ENCODE data around the gene SGPP1. TPM values are rescaled to one million over a fixed set of nuclear protein-coding genes. Genes with fewer than 3 reads are reported as not detected.

SGPP1 gene
- total and polyA plus RNA-seq, 10 of the 15 experiments (the other 5 are each of a cell fraction or from before 2014, with no cell fraction given) = 3.5 to 37.7 (median 25.5) TPM

DNA sequence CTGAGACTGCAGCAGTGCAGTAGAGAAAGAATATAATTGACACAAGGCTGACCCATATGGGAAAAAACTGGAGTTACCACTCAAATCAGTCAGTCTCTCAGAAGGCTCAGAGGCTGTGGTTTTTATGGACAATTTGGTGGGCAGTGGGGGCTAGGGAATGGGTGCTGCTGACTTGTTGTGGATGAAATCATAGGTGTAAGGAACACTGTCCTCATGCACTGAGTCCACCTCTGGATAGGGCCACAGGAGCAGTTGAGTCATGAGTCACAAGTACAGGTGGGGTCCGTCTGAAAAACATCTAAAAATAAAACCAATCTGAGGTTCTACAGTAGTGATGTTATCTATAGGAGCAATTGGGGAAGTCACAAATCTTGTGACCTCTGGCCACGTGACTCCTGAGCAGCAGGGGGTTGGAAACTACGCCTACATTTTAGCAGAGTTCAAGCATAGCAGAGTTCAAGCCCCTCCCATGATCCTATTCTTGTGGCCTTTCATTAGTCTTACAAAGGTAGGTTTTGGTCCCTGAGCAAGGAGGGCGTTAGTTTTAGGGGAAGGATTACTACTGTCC lies 18.1 kb upstream of the SGPP1 start (continued):
- TF ChIP-seq, protein P1, sequence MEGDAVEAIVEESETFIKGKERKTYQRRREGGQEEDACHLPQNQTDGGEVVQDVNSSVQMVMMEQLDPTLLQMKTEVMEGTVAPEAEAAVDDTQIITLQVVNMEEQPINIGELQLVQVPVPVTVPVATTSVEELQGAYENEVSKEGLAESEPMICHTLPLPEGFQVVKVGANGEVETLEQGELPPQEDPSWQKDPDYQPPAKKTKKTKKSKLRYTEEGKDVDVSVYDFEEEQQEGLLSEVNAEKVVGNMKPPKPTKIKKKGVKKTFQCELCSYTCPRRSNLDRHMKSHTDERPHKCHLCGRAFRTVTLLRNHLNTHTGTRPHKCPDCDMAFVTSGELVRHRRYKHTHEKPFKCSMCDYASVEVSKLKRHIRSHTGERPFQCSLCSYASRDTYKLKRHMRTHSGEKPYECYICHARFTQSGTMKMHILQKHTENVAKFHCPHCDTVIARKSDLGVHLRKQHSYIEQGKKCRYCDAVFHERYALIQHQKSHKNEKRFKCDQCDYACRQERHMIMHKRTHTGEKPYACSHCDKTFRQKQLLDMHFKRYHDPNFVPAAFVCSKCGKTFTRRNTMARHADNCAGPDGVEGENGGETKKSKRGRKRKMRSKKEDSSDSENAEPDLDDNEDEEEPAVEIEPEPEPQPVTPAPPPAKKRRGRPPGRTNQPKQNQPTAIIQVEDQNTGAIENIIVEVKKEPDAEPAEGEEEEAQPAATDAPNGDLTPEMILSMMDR (IDR thresholded peaks at IDR 0.05 in 2 of 3, conservative IDR thresholded peaks at IDR 0.05 in 1 of 3; ENCODE audit: control insufficient read depth in 2 of 3, extremely low read depth in 1 of 3, insufficient read depth in 1 of 3, low read depth in 3 of 3, low read length in 3 of 3) = peak in 2 of 3 experiments; percentile 8 to 9; a peak in 1 of 6 replicates
- TF ChIP-seq NFYB (IDR thresholded peaks at IDR 0.05; ENCODE audit: insufficient read depth, low read depth, low read length) (no peak), ZNF217 (IDR thresholded peaks at IDR 0.05) (no peak), LARP7 (IDR thresholded peaks at IDR 0.05) (no peak), BMI1 (IDR thresholded peaks at IDR 0.05; ENCODE audit: borderline replicate concordance) (no peak), ZNF24 (IDR thresholded peaks at IDR 0.05) (no peak), FOXM1 (IDR thresholded peaks at IDR 0.05; ENCODE audit: low read depth, low read length) (no peak), SMAD5 (IDR thresholded peaks at IDR 0.05; ENCODE audit: low read depth) (no peak), KDM1A (IDR thresholded peaks at IDR 0.05; ENCODE audit: borderline replicate concordance) (no peak), STAT1 (conservative IDR thresholded peaks at IDR 0.05) (no peak), RAD51 (IDR thresholded peaks at IDR 0.05) (peak; percentile 99), ZZZ3 (IDR thresholded peaks at IDR 0.05; ENCODE audit: control insufficient read depth, insufficient read length, low read depth) (no peak), POLR2AphosphoS5 (IDR thresholded peaks at IDR 0.05; ENCODE audit: low read length) (no peak), KAT2A (conservative IDR thresholded peaks at IDR 0.05; ENCODE audit: control insufficient read depth, low read depth, low read length) (no peak)
- TF ChIP-seq, protein P2, sequence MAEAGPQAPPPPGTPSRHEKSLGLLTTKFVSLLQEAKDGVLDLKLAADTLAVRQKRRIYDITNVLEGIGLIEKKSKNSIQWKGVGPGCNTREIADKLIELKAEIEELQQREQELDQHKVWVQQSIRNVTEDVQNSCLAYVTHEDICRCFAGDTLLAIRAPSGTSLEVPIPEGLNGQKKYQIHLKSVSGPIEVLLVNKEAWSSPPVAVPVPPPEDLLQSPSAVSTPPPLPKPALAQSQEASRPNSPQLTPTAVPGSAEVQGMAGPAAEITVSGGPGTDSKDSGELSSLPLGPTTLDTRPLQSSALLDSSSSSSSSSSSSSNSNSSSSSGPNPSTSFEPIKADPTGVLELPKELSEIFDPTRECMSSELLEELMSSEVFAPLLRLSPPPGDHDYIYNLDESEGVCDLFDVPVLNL (IDR thresholded peaks at IDR 0.05; ENCODE audit: low read depth, low read length) = no peak
- TF ChIP-seq, protein P3, sequence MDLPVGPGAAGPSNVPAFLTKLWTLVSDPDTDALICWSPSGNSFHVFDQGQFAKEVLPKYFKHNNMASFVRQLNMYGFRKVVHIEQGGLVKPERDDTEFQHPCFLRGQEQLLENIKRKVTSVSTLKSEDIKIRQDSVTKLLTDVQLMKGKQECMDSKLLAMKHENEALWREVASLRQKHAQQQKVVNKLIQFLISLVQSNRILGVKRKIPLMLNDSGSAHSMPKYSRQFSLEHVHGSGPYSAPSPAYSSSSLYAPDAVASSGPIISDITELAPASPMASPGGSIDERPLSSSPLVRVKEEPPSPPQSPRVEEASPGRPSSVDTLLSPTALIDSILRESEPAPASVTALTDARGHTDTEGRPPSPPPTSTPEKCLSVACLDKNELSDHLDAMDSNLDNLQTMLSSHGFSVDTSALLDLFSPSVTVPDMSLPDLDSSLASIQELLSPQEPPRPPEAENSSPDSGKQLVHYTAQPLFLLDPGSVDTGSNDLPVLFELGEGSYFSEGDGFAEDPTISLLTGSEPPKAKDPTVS (IDR thresholded peaks at IDR 0.05; ENCODE audit: low read depth, low read length) = no peak
- TF ChIP-seq, protein P4, sequence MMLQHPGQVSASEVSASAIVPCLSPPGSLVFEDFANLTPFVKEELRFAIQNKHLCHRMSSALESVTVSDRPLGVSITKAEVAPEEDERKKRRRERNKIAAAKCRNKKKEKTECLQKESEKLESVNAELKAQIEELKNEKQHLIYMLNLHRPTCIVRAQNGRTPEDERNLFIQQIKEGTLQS (IDR thresholded peaks at IDR 0.05; ENCODE audit: borderline replicate concordance, extremely low read depth, low read depth, low read length) = peak; percentile 33; the same call in 1 of the 2 replicates
- TF ChIP-seq, protein P5, sequence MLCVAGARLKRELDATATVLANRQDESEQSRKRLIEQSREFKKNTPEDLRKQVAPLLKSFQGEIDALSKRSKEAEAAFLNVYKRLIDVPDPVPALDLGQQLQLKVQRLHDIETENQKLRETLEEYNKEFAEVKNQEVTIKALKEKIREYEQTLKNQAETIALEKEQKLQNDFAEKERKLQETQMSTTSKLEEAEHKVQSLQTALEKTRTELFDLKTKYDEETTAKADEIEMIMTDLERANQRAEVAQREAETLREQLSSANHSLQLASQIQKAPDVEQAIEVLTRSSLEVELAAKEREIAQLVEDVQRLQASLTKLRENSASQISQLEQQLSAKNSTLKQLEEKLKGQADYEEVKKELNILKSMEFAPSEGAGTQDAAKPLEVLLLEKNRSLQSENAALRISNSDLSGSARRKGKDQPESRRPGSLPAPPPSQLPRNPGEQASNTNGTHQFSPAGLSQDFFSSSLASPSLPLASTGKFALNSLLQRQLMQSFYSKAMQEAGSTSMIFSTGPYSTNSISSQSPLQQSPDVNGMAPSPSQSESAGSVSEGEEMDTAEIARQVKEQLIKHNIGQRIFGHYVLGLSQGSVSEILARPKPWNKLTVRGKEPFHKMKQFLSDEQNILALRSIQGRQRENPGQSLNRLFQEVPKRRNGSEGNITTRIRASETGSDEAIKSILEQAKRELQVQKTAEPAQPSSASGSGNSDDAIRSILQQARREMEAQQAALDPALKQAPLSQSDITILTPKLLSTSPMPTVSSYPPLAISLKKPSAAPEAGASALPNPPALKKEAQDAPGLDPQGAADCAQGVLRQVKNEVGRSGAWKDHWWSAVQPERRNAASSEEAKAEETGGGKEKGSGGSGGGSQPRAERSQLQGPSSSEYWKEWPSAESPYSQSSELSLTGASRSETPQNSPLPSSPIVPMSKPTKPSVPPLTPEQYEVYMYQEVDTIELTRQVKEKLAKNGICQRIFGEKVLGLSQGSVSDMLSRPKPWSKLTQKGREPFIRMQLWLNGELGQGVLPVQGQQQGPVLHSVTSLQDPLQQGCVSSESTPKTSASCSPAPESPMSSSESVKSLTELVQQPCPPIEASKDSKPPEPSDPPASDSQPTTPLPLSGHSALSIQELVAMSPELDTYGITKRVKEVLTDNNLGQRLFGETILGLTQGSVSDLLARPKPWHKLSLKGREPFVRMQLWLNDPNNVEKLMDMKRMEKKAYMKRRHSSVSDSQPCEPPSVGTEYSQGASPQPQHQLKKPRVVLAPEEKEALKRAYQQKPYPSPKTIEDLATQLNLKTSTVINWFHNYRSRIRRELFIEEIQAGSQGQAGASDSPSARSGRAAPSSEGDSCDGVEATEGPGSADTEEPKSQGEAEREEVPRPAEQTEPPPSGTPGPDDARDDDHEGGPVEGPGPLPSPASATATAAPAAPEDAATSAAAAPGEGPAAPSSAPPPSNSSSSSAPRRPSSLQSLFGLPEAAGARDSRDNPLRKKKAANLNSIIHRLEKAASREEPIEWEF (IDR thresholded peaks at IDR 0.05; ENCODE audit: insufficient replicate concordance, low read depth, low read length) = no peak
- TF ChIP-seq, protein P6, sequence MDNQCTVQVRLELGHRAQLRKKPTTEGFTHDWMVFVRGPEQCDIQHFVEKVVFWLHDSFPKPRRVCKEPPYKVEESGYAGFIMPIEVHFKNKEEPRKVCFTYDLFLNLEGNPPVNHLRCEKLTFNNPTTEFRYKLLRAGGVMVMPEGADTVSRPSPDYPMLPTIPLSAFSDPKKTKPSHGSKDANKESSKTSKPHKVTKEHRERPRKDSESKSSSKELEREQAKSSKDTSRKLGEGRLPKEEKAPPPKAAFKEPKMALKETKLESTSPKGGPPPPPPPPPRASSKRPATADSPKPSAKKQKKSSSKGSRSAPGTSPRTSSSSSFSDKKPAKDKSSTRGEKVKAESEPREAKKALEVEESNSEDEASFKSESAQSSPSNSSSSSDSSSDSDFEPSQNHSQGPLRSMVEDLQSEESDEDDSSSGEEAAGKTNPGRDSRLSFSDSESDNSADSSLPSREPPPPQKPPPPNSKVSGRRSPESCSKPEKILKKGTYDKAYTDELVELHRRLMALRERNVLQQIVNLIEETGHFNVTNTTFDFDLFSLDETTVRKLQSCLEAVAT (IDR thresholded peaks at IDR 0.05) = no peak
